Stimulated activated naive CD4-positive, alpha-beta T cell (primary cell): ENCODE data around the gene ATP6V0A4.
"Not testable (repeated sequence)": the region's sequence is repeated elsewhere in the genome, so short reads cannot be mapped to it uniquely, and the experiment has no call there.

Experiments
- DNase-seq, 6 experiments: peaks; one replicate each; lab custom pipeline; 2025; lab: John Stamatoyannopoulos, UW

ATP6V0A4 gene

DNA sequence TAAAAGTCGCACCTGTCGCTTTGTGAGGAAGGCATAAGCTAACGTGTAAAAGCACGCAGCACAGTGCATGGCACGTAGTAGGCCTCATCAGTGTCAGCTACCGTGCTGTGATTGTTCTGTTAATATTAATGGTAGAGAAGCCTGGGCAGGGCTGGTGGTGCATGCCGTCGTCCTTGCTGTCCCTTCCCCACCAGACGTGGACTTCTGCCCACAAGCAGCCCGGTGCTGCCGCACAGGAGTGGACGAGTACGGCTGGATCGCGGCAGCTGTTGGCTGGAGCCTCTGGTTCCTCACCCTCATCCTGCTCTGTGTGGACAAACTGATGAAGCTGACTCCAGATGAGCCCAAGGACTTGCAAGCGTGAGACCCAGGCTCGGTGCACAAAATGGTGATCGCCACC, 4.7 kb upstream of the ATP6V0A4 start:
- no peak for DNase-seq

- no peak for DNase-seq
Observed at GRCh38 chr7:138801256-138801655, 3.3 kb upstream of the ATP6V0A4 start.

DNA sequence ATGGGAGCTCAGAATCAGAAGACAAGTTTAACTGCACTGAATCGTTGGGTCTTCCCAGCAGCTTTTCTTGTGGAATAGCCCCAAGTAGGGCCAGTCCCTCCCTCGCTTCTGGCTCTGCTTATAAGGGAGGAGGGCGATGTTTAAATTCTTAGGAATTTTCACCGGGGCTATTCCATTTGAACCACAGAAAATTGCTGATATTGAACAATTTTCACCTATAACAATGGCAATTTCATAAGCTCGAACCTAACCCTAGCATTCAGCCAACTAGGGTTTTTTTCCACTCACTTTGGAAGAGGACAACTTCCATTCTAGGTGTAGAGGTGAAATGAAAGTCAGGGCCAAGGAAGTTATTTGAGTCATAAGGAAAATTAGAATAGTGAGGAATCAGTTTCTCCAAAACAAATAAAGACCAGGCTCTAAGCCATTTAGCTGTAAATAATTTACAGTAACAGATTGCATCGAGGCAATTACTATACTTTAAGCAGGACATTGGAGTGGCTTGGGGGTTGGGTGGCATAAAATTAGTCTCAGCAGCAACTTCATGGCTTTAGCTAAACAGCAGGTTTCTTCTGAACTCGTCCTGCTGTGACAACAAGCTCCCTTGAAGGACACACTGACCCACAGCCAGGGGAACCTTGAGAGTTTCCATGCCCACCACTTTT, 1.5 kb upstream of the ATP6V0A4 start:
- DNase-seq = no peak

DNA sequence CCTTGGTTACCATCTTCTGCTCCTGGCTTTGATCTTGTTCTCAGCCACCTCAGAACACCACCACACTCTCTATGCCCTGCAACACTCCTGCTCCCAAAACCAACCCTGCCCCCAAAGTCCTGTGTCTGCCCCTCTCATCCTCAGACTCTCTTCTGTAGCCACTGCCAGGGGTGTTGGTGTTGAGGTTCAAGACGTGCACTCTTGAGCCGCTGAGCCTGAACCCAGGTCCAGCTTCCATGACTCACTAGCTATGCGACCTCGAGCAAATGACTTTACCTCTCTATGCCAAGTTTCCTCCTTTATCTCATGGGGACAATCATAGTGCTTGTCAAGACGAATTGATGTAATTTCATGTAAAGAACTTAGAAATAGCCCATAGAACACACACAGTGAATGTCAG, 840 bp upstream of the ATP6V0A4 start:
- DNase-seq = no peak

GRCh38 chr7:138797046-138797445, 950 bp downstream of the ATP6V0A4 start:
- not testable (repeated sequence) for DNase-seq

- no peak for DNase-seq
Observed at GRCh38 chr7:138796038-138796615, 1.9 kb downstream of the ATP6V0A4 start.

DNA sequence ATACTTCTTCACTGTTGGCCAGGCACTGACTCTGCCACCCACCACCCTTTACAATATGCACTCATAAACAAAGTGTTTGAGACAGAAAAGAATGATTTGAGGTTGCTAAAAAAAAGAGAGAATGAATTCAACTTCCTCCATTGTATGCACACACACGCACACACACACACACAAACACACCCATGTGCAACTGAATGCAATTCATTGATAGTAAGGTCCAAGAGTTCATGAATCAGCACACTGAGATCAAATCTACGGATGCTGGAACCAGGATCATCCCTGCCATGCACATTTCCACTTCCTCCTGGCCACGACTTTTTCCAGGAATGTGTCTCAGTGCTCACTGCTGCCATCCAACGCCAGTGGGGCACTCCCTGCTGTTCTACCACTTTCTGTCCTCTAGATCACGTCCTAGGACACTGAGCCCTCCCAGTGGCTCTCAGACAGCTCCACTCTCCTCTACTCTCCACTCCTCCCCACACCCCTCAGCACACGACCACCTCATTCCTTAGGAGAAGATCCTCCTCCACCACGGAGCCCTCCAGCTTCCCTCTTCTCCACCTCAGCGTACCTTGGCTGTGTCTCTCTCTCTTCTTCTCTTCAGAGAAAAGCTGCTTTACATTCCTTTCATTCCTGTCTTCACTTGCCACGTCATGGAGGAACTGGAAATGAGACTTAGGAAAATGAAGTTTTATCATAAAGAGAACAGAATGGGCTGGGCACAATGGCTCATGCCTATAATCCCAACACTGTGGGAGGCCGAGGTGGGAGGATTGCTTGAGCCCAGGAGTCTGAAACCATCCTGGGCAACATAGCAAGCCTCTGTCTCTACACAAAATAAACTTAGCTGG, 12.2 kb downstream of the ATP6V0A4 start:
- no peak for DNase-seq

- no peak for DNase-seq
Observed at GRCh38 chr7:138784692-138785091, 13.3 kb downstream of the ATP6V0A4 start.

- DNase-seq = no peak
Observed at GRCh38 chr7:138781004-138781403, 17.0 kb downstream of the ATP6V0A4 start.

GRCh38 chr7:138776166-138776833, 21.7 kb downstream of the ATP6V0A4 start:
- no peak for DNase-seq

DNA sequence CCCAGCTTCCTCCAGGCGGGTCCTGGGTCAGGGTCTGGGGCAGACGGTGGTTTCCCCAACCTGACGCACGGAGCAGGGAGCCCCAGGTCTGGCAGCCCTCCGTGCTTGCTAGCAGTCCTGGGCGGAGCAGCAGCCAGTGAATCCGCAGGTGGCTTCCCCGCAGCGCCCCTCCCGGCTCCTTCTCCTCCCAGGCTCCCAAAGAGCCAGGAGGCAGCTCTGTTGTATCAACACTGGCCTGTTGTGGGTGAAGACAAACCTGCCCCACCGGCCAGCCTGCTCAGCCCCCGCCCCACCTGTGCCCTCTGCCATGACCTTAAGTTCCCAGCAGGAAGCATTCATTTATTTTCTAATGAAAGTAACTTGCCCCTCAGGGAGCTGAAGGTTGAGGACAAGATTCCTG, 24.2 kb downstream of the ATP6V0A4 start:
- DNase-seq = no peak

DNA sequence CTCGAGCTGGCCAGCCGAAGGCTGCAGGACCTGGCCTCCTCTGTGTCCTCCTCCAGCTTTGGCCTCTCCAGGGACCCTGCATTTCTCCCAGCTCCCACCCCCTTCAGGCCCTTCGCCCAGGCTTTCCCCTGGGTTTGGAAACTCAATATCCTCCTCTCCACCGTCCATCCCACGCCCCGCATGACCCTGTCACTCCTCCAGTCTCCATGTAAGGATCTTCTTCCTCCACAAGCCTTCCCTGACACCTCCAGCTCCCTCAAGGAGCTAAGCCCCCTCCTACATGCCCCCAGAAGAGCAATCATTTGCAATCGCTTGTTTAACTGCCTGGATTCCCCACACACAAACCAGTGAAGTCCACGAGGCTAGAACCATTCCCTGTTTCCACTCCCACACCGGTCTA, 24.8 kb downstream of the ATP6V0A4 start:
- DNase-seq = no peak

GRCh38 chr7:138770904-138771303, 27.1 kb downstream of the ATP6V0A4 start:
- no peak for DNase-seq

- DNase-seq = no peak
Observed at GRCh38 chr7:138768241-138768640, 29.8 kb downstream of the ATP6V0A4 start.

GRCh38 chr7:138756591-138757242, 41.3 kb downstream of the ATP6V0A4 start:
- DNase-seq = no peak

GRCh38 chr7:138755842-138756590, 42.0 kb downstream of the ATP6V0A4 start:
- DNase-seq = no peak

DNA sequence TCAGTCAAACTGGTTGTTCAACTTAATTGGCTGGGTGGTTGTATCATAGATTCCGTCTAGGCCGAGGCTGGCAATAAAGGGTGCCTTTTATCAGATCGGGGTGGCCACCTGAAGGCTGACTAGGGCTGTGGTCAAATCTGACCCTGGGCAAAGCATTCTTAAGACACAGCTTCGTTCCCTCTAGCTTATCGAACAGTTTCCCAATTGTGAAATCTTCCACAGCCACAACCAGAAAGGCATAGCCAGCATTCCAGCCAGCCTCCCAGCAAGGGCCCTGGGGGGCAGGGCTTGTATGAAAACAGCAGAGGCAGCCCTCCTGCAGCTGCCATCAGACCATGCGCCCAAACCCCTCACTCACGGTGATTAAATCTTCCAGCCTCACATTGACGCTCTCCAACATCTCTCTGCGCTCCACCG, 42.7 kb downstream of the ATP6V0A4 start:
- no peak for DNase-seq

GRCh38 chr7:138753610-138754009, 44.4 kb downstream of the ATP6V0A4 start:
- peak in 2 of 6 experiments; percentile 20 to 43 for DNase-seq

DNA sequence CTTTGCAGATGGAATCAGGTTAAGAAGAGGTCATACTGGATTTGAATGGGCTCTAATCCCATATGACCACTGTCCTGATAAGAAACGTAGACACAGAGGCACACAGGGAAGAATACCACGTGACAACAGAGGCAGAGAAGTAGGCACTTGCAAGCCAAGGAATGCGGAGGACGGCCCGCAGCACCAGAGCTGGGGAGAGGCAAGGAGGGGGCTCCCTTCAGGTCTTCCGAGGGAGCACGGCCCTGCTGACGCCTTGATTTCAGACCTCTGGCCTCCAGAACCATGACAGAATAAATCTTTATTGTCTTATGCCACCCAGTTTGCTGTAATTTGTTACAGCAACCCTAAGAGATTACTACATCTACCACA, 44.9 kb downstream of the ATP6V0A4 start:
- DNase-seq = peak in 1 of 6 experiments; percentile 8

DNA sequence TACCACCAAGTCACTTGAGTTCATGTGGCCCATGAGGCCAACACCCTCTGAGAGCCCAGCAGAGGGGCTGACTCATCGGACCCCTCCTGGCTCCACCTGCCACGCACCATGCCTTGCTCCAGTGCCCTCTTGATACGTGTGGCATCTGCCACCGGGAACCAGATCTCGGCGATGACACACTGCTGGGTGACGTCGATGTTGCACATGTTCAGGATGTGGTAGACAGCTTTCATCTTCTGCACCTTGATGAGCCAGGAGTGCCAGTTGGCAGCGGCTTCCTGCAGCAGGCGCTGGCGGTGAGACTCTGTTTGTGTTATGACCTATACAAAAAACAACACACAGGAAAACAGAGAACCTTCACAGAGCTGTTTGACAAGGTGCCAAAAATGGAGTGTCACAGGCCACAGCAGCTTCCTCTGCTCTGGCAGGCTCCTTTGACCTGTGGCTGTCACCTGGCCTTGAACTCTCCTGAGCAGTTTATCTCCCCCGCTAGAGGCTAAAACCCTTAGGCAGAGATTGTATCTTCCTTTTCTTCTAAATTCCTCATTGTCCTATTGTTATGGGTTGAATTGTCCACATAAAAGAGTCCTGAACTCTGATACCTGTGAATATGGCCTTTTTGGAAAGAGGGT, 45.4 kb downstream of the ATP6V0A4 start:
- DNase-seq = peak; percentile 85 to 98 (median 93)
